ENCODE data around the gene NABP2. TPM values are rescaled to one million over a fixed set of nuclear protein-coding genes. Genes with fewer than 3 reads are reported as not detected.
A peak's percentile ranks its signal among the peaks of the same experiment; 100 is the strongest.

NABP2 gene
- total and polyA plus RNA-seq, 2 of the 4 experiments (the other 2 are of a cell fraction), result 29.2 to 37.4 TPM

GRCh38 chr12:56198836-56199235, 25.3 kb upstream of the NABP2 start:
- Histone ChIP-seq H2BK120ac (ENCODE audit: low read depth, low read length) (no peak overlapping the region), H2BK5ac (ENCODE audit: low read depth, low read length, poor library complexity, severe bottlenecking) (no peak overlapping the region), H3K4me2 (ENCODE audit: low read depth, low read length) (no peak overlapping the region), H3K23ac (ENCODE audit: low read depth, low read length) (no peak overlapping the region), H2AK5ac (ENCODE audit: low read depth, low read length) (no peak overlapping the region), H3K9me1 (ENCODE audit: insufficient read depth, low read length) (0 out of 2 replicates have a peak, but pooled peaks cover 3% of the 10 kb centered on the region), H4K8ac (ENCODE audit: low read depth in 2 of 2, low read length in 2 of 2) (no peak overlapping the region), H3K36me3 (ENCODE audit: control insufficient read depth, insufficient read depth, low read length) (no peaks in the 10 kb centered on the region), H3K4ac (ENCODE audit: low read depth, low read length) (no peak overlapping the region), H2AK9ac (replicated peaks; ENCODE audit: low read depth, low read length, poor library complexity) (no peak overlapping the region), H3K27ac (ENCODE audit: insufficient read depth, low read length) (no peak overlapping the region), H3K18ac (ENCODE audit: low read depth, low read length) (no peak overlapping the region), H3K79me1 (ENCODE audit: low read depth in 1 of 2, low read length in 2 of 2) (no peaks in the 10 kb centered on the region), H4K20me1 (ENCODE audit: insufficient read depth, low read length) (no peaks in the 10 kb centered on the region), H4K91ac (ENCODE audit: insufficient read depth, low read depth, low read length) (no peak overlapping the region), H3K27me3 (ENCODE audit: control insufficient read depth, insufficient read depth, low read length) (no peaks in the 10 kb centered on the region), H2BK20ac (ENCODE audit: low read depth, low read length) (no peak overlapping the region), H3K9ac (ENCODE audit: low read depth, low read length) (no peak overlapping the region), H3K14ac (replicated peaks; ENCODE audit: low read depth, low read length) (no peak overlapping the region), H3K4me3 (ENCODE audit: insufficient read depth, low read depth, low read length) (no peak overlapping the region), H3K56ac (ENCODE audit: extremely low read depth, insufficient read depth, low read length) (no peak overlapping the region), H2BK15ac (ENCODE audit: low read depth, low read length) (no peak overlapping the region), H4K5ac (ENCODE audit: low read depth, low read length) (no peak overlapping the region), H3K9me3 (ENCODE audit: control insufficient read depth, insufficient read depth, low read length) (no peaks in the 10 kb centered on the region), H3K4me1 (ENCODE audit: control insufficient read depth, insufficient read depth, low read length) (peaks cover 4% of the 10 kb centered on the region), H2AFZ (replicated peaks; ENCODE audit: low read length, poor library complexity) (no peak overlapping the region)
- CTCF ChIA-PET, result interaction anchor here (0.7 to 1.5 kb wide), 3 partner anchors 10 to 252 kb away, joined by 4 read pairs; partner anchors contain the start of genes RNF41 and SMARCC2
- BruUV-seq (replicated peaks), result no TSS peak
- dilution Hi-C loops (cut with HindIII; ENCODE audit: low sequenced_read_pairs, unreplicated experiment) (no loop called here), intact Hi-C loops (cut with micrococcal nuclease) (no loop called here), in situ Hi-C loops (cut with MboI; ENCODE audit: low sequenced_read_pairs) (no loop called here)
- peak; percentile 7; the same call in 1 of the 2 replicates for ATAC-seq (ENCODE audit: low read depth)
- WGBS, 2 experiments (ENCODE audit: extremely low coverage in 2 of 2, insufficient read length in 1 of 2), result 100% methylated on average over 1 of the region's 1 CpG; no CpG with 5 or more reads in 1 of the 2 experiments
- TF ChIP-seq NFE2L2 (IDR thresholded peaks at IDR 0.05; ENCODE audit: low read depth, low read length) (no peak), USF2 (IDR thresholded peaks at IDR 0.05; ENCODE audit: low read depth, low read length) (no peak), MAZ (IDR thresholded peaks at IDR 0.05; ENCODE audit: borderline replicate concordance, low read depth, low read length) (no peak), CTCF (conservative IDR thresholded peaks at IDR 0.05; ENCODE audit: low read depth, low read length) (no peak), MAFK (IDR thresholded peaks at IDR 0.05; ENCODE audit: low read depth, low read length) (no peak), RCOR1 (IDR thresholded peaks at IDR 0.05; ENCODE audit: insufficient replicate concordance, low read length) (no peak), CHD1 (IDR thresholded peaks at IDR 0.05; ENCODE audit: low read depth, low read length) (no peak), RFX5 (IDR thresholded peaks at IDR 0.05; ENCODE audit: low read depth, low read length) (no peak), FOS (IDR thresholded peaks at IDR 0.05; ENCODE audit: low read depth, low read length) (no peak), ELK1 (IDR thresholded peaks at IDR 0.05; ENCODE audit: borderline replicate concordance, low read depth, low read length) (no peak), RAD21 (IDR thresholded peaks at IDR 0.05; ENCODE audit: low read length) (no peak), CEBPB (IDR thresholded peaks at IDR 0.05; ENCODE audit: low read depth, low read length) (no peak), SMC3 (IDR thresholded peaks at IDR 0.05; ENCODE audit: low read depth, low read length) (no peak), BHLHE40 (IDR thresholded peaks at IDR 0.05; ENCODE audit: low read depth, low read length) (no peak), MXI1 (IDR thresholded peaks at IDR 0.05; ENCODE audit: borderline replicate concordance, low read depth, low read length) (no peak), POLR2A (IDR thresholded peaks at IDR 0.05; ENCODE audit: low read depth, low read length) (no peak)
- DNase-seq, result peak; percentile 18
- POLR2A ChIA-PET (ENCODE audit: unreplicated experiment), result no interaction called here
